Chondrocyte (in vitro differentiated cells): Measurements from ENCODE around the gene HELZ2. TPM values are rescaled to one million over a fixed set of nuclear protein-coding genes. Genes with fewer than 3 reads are reported as not detected.

ENCODE experiments used
- DNase-seq: peaks from one replicate; pipeline ENCODE4 v3.0.0; 2021; ENCODE audit warnings: mixed read lengths, low spot score
- H3K27ac Mint-ChIP-seq: one replicate; pipeline ENCODE4 v1.8.0; 2021; ENCODE audit warnings: mild to moderate bottlenecking, moderate library complexity, mixed read lengths; ENCODE audit not compliant: unreplicated experiment
- H3K27me3 Mint-ChIP-seq: 2 replicates; pipeline ENCODE4 v1.8.0; 2021; ENCODE audit warnings: low read depth, mixed read lengths
- H3K36me3 Mint-ChIP-seq: 2 replicates; pipeline ENCODE4 v1.8.0; 2021; ENCODE audit warnings: low read depth, mixed read lengths
- H3K4me1 Mint-ChIP-seq: 2 replicates; pipeline ENCODE4 v1.8.0; 2021; ENCODE audit warnings: low read depth, mild to moderate bottlenecking, mixed read lengths
- H3K4me3 Mint-ChIP-seq: one replicate; pipeline ENCODE4 v1.8.0; 2021; ENCODE audit warnings: mild to moderate bottlenecking, moderate library complexity, mixed read lengths; ENCODE audit not compliant: unreplicated experiment
- H3K9me3 Mint-ChIP-seq: 2 replicates; pipeline ENCODE4 v1.8.0; 2021; ENCODE audit warnings: low read depth, mixed read lengths
- total RNA-seq: library from RNA; stranded (reverse); gene quantifications from 3 replicates; pipeline ENCODE4 v1.2.1, GENCODE V29; 2021
- TF ChIP-seq, protein P1 (sequence below): fragments of 200-600 bp; sonication (generic); IDR thresholded peaks from 2 replicates; pipeline ENCODE4 v1.5.0; 2021; ENCODE audit warnings: antibody characterized with exemption, mild to moderate bottlenecking, moderate library complexity

The HELZ2 gene
- total RNA-seq, 1 donor from 2014 or later: 14.9 TPM

DNA sequence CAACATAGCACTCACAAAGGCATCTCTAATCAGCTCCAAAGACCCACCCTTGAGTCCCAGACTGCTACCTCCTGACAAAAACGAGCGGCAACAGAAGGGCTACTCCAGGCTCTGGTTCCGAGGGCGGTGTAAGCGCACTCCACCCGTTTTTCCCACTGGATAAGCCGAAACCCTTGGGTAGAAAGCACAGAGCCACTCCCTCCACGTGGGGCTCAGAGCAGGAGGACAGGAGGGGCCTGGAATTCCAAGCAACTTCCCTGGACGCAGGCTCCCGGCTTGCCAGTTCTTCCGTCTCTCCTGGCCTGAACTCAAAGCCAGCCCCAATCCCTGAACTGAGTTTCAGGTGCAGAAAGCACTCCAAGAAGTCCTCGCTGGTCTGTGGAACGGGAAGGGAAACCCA, 45.5 kb upstream of the HELZ2 start:
- H3K27ac Mint-ChIP-seq: no peak overlapping the region
- H3K27me3 Mint-ChIP-seq: no peaks in the 10 kb centered on the region
- peaks cover 14% of the 10 kb centered on the region for H3K36me3 Mint-ChIP-seq
- peak; percentile 34 for DNase-seq
- no peak overlapping the region for H3K4me3 Mint-ChIP-seq
- H3K4me1 Mint-ChIP-seq: peaks cover 6% of the 10 kb centered on the region
- TF ChIP-seq, protein P1, sequence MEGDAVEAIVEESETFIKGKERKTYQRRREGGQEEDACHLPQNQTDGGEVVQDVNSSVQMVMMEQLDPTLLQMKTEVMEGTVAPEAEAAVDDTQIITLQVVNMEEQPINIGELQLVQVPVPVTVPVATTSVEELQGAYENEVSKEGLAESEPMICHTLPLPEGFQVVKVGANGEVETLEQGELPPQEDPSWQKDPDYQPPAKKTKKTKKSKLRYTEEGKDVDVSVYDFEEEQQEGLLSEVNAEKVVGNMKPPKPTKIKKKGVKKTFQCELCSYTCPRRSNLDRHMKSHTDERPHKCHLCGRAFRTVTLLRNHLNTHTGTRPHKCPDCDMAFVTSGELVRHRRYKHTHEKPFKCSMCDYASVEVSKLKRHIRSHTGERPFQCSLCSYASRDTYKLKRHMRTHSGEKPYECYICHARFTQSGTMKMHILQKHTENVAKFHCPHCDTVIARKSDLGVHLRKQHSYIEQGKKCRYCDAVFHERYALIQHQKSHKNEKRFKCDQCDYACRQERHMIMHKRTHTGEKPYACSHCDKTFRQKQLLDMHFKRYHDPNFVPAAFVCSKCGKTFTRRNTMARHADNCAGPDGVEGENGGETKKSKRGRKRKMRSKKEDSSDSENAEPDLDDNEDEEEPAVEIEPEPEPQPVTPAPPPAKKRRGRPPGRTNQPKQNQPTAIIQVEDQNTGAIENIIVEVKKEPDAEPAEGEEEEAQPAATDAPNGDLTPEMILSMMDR: no peak
- H3K9me3 Mint-ChIP-seq: no peaks in the 10 kb centered on the region

DNA sequence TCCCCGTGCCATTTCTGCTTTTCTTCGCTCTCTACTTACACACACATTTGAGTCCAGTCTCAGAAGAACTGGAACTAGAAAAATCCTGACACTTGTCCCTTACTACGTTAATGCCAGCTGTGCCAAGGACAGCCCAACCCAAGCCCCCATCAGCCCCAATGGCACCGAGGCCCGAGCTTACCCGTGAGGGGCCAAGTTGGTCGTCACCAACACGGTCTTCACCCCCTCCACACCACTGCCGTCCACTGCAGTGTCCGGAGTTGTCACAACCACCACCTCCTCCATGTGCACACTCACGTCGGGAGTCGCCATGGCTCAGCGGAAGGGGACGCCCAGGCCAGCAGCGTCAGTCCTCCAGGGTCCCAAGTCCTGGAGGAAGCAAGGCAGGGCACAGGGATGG, 45.0 kb upstream of the HELZ2 start:
- H3K36me3 Mint-ChIP-seq: peaks cover 14% of the 10 kb centered on the region
- peak; percentile 90 for DNase-seq
- no peak overlapping the region for H3K27ac Mint-ChIP-seq
- H3K27me3 Mint-ChIP-seq: no peaks in the 10 kb centered on the region
- H3K4me1 Mint-ChIP-seq: peaks cover 6% of the 10 kb centered on the region
- TF ChIP-seq, protein P1: no peak
- no peaks in the 10 kb centered on the region for H3K9me3 Mint-ChIP-seq
- no peak overlapping the region for H3K4me3 Mint-ChIP-seq

DNA sequence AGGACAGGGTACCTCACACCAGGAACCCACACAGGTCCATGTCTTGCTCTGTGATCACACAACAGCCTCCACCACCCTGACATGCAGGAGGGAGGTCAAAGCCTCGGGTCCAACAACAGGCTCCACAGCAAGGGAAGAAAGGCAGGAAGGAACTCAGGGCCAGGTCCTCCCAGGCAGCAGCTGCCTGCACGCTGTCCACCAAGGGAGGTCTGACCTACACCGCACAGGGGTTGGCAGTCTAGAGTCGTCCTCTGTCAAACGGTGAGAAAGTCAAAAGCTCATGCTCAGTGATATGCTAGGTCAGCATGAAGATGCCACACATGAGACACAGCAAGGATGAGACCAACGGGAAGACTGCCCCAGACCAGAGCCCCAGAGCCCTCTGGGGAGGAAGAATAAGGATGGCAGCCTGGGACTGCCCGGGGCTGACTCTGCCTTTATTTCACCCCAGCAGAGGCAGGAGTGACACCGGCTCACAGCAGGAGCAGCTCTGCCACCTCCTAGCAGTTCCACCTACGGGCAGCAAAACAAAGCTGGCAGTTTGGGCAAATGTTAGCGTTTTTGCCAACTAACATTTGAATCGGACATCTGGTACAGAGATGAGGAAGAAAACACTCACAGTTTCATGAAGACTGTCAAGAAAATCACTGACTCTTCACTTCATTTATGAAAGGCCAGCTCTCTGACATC, 44.4 kb upstream of the HELZ2 start:
- TF ChIP-seq, protein P1: no peak
- no peaks in the 10 kb centered on the region for H3K9me3 Mint-ChIP-seq
- H3K4me3 Mint-ChIP-seq: no peak overlapping the region
- no peak overlapping the region for H3K27ac Mint-ChIP-seq
- peak; percentile 55 for DNase-seq
- H3K4me1 Mint-ChIP-seq: peaks cover 6% of the 10 kb centered on the region
- H3K36me3 Mint-ChIP-seq: peaks cover 14% of the 10 kb centered on the region
- no peaks in the 10 kb centered on the region for H3K27me3 Mint-ChIP-seq

DNA sequence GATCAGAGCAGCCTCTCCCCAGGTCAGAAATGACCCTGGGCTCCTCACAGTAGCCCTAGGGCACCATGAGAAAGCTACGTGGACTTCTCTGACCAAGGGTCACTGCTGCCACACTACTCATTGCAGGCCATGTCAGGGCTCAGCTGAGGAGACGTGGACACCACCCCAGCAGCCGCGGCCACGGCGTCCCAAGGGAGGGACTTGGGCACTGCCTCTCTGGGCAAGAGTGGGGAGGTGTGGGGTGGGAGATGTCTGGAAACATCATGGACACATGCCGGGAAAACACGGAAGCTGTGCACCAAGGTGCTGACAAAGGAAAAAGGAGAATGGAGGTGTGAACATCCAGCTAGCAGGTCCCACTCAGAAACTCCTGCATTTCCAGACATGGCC, 43.8 kb upstream of the HELZ2 start:
- Mint-ChIP-seq H3K36me3 (peaks cover 14% of the 10 kb centered on the region), H3K27me3 (no peaks in the 10 kb centered on the region), H3K4me3 (no peak overlapping the region), H3K9me3 (no peaks in the 10 kb centered on the region), H3K4me1 (peaks cover 6% of the 10 kb centered on the region), H3K27ac (no peak overlapping the region)
- TF ChIP-seq, protein P1: no peak
- DNase-seq: peak; percentile 76

DNA sequence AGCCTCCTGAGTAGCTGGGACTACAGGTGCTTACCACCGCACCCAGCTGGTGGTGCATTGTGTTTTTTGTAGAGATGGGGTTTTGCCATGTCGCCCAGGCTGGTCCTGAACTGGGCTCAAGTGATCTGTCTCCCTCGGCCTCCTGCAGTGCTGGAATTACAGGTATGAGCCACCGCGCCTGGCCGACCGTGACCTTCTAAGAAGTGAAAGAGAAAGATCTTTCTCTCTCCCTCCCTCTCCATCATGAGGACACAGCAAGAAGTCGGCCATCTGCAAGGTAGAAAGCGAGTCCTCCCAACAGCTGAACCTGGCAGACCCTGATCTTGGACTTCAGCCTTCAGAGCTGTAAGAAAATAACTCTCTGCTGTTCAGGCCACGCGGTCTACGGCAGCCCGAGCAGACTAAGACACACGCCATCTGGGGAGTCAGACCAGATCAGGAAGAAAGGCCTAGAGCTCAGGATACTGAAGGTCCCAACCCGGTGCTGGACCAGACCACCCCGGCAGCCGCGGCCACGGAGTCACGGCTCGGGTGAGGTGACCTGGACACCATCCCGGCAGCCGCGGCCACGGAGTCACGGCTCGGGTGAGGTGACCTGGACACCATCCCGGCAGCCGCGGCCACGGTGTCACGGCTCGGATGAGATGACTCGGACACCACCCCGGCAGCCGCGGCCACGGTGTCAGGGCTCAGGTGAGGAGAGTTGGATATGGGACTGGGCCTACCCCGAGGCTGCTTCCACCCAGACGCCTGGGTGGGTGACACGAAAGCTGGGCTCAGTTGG, 43.2 kb upstream of the HELZ2 start:
- Mint-ChIP-seq H3K27ac (no peak overlapping the region), H3K9me3 (no peaks in the 10 kb centered on the region), H3K27me3 (no peaks in the 10 kb centered on the region), H3K36me3 (peaks cover 14% of the 10 kb centered on the region), H3K4me1 (peaks cover 6% of the 10 kb centered on the region), H3K4me3 (no peak overlapping the region)
- TF ChIP-seq, protein P1: no peak
- DNase-seq: peak; percentile 94
